Measurements from ENCODE around the gene TBC1D14.
A peak's percentile ranks its signal among the peaks of the same experiment; 100 is the strongest.

TBC1D14 gene, protein sequence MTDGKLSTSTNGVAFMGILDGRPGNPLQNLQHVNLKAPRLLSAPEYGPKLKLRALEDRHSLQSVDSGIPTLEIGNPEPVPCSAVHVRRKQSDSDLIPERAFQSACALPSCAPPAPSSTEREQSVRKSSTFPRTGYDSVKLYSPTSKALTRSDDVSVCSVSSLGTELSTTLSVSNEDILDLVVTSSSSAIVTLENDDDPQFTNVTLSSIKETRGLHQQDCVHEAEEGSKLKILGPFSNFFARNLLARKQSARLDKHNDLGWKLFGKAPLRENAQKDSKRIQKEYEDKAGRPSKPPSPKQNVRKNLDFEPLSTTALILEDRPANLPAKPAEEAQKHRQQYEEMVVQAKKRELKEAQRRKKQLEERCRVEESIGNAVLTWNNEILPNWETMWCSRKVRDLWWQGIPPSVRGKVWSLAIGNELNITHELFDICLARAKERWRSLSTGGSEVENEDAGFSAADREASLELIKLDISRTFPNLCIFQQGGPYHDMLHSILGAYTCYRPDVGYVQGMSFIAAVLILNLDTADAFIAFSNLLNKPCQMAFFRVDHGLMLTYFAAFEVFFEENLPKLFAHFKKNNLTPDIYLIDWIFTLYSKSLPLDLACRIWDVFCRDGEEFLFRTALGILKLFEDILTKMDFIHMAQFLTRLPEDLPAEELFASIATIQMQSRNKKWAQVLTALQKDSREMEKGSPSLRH

DNA sequence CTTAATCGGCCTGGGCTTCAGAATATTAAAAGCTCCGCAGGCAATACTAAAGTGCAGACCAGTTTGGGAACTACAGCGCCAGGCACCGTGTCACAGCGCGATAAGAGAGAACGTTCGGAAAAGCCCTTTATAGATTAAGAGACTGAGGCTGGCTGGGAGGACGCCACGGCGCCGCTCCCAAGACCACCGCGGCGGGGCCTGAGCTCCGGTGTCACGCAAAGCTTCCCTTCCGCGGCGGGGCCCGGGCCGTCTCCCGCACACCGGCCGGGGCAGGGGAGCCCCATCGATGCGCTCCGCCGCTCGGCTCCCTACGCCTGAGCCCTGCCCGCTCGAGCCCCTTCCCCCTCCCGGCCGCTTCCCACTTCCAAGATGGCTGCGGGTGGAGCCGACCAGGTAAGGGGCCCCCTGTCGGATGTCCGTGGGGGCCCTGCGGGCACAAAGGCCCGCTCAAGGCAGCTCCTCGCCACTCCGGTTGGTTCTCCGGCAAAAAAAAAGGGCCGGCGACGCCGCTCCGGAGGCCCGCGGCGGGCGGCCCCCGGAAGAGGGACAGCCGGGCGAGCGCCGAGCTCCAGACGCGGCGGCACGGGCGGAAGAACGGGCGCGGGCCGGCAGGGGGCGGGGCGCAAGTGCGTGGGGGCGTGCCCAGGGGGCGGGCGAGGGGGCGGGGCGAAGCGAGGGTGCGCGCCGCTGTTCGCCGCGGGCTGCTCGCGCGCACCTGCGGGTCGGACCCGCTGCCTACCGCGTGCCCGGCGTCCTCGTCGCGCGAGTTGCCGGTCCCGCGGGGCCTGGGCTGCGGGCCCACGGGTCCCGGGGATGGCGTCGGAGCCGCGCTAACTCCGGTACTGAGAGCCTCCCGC is at the start of gene TBC1D14:
TSS of gene TBC1D14 (plus strand) at position 714 of the 857 bp plus-strand sequence. CDS start 13,564 bp downstream, outside the sequence.
- DNase-seq (ENCODE audit: low read depth in 3 of 3): peak; percentile 71 to 83 (median 78)

DNA sequence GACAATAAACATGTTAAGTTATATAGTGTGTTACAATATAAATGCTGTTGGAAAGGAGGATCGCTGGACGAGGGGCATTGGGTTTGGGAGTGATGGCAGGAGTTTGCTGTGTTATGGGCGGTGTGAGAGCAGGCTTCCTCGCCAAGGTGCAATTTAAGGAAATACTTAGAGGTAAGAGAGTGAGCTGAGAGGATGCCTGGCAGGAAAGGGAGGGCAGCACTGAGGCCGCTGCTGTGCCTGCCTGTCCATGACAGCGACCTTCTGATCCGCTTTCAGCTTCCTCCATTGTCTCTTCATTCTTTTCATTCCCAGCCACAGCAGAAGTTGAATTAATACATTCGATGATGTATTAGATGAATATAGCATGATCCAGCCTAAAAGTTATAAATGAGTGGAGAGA is 41.2 kb upstream of the TBC1D14 start:
- DNase-seq (ENCODE audit: low read depth in 3 of 3): no peak

DNA sequence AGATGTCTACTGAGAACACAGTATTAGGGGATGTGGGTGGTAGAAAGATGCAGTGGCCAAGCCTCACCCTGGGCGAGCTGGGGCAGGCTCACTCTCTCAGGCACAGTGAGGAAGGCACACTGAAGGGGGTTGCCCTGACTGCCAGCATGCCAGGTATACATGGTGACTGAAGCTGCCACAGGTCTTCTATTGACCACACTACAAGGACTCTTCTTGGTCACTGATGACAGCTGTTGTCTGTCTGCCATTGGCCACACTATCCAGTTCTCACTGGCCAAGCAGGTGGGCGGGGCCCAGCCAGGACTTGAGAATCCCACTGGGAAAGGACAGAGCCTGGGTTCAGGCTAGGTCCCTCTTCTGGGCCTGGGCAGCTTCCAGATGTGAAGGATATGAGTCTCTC is 39.7 kb upstream of the TBC1D14 start:
- no peak for DNase-seq (ENCODE audit: low read depth in 3 of 3)

DNA sequence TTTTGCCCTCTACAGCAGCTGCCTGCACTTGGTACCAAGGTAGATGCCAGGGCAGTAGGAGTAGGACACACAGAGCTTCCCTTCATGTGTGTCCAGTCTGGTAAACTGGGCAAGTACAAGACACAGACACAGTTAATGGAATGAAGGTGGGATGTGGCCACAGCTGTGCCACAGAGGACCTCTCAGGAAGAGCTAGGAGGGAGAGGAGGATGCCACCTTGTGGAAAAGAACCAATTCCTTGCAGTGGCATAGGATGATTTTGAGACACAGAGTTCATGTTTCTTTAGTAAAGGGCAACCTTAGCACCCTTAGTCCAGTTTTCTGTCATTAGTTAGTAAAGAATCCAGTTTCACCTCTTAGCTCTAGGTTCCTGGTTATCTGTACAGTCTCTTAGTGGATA is 36.3 kb upstream of the TBC1D14 start:
- no peak for DNase-seq (ENCODE audit: low read depth in 3 of 3)

DNA sequence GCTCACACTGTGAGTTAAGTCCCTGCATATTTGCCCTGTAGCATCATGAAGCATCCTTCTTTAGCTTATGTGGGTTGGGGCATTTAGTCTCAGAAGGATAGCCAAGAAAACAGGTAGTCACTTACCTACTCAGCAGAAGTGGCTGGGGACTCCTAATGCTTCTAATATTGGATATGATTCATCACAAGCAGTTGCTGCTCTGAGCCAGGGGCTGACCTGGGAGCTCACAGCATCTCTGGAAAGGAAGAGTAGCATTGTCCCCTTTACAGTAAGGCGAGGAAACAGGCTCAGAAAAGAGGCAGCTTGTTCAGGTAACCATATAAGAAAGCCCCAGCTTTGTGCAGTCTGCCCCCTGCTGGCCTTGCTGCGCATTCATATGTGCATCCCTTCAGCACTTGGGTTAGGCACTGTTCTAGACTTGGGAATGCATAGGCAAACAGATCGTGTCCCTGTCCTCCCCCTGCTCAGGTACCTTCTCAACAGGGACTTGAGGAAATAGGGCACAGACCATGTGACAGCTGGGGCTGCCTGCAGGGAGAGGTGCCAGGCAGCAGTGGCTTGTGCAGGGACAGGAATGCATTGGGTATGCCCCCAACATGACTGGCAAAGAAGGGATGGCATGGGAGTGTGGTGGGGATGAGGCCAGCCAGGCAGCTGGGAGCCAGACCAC is 35.7 kb upstream of the TBC1D14 start:
- DNase-seq (ENCODE audit: low read depth in 3 of 3): peak; percentile 65 to 79 (median 67)

DNA sequence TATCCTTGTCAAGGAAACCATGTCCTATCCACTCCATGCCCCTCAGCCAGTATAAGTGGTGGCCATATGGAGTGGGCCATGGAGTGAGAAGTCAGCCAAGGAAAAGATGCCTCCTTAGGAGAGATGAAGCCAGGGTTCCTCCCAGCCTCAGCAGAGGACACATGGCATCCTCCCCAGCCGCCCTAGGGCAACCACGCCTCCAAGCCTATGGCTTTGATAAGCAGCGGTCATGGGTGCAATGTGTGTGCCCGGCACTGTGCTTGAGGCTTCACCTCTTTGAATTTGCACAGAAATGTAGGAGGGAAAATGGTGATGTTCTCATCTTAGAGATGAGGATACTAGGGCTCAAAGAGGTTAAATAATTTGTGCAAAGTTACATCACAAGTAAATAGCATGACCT is 34.6 kb upstream of the TBC1D14 start:
- DNase-seq (ENCODE audit: low read depth in 3 of 3): no peak

DNA sequence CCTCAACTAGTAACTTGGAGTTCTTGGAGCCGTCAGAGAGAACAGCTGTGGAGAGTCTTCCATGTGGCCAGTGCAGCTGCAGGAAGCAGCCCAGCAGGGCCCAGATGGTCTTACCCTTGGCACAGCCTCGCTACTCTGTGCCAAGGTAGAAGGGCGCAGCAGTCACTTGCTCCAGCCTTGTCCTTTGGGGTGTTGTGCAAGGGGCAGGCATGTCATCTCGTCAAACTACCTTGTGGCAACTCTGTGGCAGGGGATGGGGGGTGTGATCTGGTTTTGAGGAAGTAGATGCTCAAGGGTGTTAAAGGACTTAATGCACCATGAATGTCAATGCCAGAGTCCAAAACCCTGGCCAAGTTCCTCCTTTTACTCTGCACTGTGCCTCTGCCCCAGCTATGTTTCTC is 34.2 kb upstream of the TBC1D14 start:
- no peak for DNase-seq (ENCODE audit: low read depth in 3 of 3)

DNA sequence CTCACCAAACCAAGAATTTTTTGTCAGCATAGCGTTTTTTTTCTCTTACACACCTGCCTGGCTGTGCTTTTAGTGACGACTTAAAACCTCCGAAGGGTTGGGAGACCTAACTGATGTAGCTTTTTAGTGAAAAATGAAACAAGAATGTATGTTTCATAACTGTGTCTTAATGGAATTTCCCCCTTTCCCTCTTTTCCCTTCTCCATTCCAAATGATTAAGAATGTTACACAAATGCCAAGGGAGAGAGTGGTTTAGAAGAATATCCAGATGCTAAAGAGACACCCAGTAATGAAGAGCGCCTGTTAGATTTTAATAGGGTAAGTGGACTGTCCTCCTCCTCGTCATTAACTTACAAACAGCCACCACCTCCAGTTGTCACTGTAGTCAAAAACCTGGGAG is 33.2 kb upstream of the TBC1D14 start:
- no peak for DNase-seq (ENCODE audit: low read depth in 3 of 3)

DNA sequence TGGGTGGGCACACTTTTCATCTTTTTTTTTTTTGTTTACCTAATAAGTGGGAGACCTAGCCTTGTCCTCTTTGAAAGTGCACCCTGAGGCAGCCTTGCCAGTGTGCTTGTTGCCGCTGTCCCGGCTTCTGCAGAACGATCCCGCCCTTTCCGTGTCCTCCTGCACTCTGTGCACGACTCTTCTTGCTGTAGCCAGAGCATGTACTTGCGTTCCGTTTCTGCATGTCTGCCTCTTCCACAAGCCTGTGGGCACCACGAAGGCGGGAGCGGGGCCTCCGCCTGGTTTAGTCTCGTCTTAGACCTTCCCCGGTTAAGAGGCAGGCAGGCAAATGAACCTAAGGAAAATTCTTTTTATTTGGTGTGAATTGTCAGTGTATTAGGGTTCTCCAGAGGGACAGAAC is 32.6 kb upstream of the TBC1D14 start:
- DNase-seq (ENCODE audit: low read depth in 3 of 3): no peak

DNA sequence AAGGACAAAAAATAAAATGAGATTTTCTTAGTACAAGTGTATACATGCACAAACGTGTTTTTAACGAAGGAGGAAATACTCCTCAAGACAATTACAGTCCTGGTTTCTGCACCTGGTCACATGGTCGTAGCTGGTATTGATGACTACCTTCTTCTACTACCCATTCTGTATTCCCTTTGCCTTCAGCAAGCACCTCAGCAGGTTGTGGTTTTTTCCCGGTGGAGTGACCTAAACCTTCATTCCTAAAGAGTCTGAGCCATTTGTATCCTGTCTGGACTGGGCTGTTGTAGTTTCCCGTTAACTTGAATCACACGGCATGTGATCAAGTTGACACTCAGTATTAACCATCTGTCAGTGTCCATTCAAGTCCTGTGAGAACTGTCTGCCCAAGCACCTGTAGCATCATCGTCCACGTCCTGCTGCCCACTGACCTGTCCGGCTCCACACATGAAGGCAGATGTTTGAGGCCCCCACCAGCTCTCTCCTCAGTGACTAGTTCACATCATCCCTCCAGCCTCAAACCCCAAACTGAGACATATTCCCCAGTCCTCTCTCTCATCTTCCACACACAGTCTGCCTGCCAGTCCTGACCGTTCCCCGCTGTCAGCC is 31.1 kb upstream of the TBC1D14 start:
- DNase-seq (ENCODE audit: low read depth in 3 of 3): no peak

DNA sequence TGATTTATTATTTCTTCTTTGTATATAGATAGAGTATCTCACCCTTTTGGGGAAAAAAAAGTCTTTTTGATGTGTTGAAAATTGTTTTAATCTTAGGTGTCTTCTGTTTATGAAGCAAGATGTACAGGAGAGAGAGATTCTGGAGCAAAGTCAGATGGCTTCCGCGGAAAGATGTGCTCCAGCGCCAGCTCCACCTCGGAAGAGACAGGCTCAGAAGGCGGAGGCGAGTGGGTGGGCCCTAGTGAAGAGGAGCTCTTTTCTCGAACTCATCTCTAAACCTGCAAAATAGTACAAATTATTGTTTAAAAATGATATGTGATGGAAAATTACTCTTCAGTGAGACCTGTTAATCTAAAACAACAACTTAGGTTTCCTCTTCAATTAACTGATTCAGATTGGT is 28.9 kb upstream of the TBC1D14 start:
- no peak for DNase-seq (ENCODE audit: low read depth in 3 of 3)

DNA sequence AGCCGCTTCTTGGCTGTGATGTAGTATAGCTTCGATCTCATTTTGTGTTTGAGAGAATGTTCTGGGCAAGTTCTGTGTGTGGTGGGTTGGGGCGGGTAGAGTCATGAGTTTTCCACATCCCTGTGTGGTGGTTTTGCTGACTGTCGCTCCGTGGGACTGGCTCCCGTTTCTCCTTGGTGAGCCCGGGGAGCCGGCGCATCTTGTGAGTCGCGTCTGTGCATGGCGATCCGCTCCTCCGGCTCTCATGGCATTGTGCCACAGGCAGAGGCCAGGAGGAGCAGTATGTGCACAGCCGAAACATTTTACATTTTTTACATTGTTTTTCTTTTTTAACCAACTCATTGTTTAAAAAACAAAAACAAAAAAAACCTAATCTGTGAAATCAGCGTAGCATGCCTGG is 27.7 kb upstream of the TBC1D14 start:
- no peak for DNase-seq (ENCODE audit: low read depth in 3 of 3)

DNA sequence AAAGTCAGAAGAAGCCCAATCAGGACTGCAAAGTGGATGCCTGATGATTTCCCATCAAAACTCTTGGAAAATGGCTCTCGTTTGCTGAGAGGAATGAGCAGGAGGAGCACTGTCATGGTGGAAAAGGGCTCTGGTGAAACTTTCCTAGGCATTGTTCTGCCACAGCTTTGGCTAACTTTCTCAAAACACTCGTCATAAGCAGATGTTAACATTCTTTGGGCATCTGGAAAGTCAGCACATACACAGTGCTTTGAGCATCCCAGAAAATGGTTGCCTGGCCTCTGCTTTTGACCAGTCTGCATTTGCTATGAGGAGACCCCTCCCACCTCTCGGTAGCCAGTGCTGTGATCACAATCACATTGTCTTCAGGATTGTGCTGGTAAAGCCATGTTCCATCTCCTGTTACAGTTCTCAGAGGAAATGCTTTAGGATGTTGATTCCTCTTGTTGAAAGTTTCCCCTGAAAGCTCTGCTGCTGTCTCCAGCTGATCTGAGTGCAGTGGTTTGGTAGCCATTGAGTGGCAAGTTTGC is 25.2 kb upstream of the TBC1D14 start:
- no peak for DNase-seq (ENCODE audit: low read depth in 3 of 3)

DNA sequence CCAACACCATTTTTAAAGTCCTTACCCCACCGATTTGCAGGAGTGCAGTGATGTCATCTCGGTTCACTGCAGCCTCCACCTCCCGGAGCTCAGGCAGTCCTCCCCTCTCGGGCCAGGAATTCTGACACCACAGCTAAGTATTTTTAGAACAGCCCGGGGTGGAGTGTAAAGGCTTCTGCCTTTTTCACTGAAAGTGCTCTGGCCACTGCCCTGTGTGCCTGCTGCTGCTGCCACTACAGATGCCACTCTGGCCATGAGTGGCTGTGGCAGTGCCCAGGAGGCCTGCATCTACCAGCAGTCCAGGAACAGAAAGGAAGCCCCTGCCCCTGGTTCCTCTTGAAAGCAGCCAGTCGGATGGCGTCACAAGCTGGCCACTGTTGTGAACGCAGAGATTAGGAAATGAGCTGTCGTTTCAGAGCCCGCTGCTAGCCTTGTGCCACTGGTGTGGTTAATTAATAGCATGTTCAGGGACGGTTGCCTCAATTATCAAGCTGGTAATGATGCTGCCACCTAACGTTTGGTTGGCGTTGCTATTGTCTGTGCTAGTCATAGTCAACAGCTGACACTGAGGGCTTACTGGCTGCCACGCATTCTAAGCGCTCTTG is 23.6 kb upstream of the TBC1D14 start:
- DNase-seq (ENCODE audit: low read depth in 3 of 3): no peak

DNA sequence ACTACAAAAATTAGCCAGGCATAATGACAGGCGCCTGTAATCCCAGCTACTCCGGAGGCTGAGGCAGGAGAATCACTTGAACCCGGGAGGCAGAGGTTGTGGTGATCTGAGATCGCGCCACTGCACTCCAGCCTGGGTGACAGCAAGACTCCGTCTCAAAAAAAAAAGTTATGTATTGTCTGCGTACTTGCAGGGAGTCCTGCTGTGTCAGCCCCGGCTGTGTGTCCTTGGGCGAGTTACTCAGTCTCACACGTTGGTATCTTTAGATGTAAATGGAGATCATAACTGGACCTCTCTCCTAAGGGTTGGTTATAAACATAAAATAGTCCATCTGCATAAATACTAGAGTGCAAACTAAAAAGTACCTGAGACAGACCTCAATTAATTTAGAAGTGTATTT is 22.7 kb upstream of the TBC1D14 start:
- no peak for DNase-seq (ENCODE audit: low read depth in 3 of 3)

DNA sequence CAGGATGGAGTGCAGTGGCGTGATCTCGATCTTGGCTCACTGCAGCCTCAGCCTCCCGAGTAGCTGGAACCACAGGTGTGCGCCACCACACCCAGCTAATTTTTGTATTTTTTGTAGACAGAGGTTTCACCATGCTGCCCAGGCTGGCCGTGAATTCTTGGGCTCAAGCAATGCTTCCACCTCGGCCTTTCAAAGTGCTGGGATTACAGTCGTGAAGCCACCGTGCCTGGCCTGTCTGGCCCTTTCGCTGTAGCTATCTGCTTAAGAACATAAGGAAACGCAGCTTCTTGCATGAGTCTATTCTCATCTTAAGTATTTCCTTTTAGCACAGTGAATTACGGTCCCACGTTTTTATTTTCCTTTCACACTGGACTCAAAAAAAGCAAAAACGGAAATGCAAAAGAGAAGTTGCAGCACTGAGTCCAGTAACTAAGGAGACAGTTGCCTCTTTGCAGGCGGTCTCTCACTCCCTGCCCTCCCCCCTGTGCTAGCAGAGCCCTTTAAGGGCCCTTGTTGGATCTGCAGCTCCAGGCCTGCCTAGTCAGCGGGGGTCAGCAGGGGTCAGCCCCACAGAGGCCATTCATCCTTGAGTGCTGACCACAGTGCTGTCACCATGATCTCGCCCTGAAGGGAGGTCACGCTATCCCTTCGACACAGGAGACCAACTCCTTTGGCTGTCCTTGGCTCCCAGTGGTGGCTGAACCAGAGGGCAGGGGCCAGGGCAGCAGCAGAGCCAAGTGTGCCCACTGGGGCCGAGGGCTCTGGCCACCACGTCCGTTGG is 21.8 kb upstream of the TBC1D14 start:
- DNase-seq (ENCODE audit: low read depth in 3 of 3): no peak

DNA sequence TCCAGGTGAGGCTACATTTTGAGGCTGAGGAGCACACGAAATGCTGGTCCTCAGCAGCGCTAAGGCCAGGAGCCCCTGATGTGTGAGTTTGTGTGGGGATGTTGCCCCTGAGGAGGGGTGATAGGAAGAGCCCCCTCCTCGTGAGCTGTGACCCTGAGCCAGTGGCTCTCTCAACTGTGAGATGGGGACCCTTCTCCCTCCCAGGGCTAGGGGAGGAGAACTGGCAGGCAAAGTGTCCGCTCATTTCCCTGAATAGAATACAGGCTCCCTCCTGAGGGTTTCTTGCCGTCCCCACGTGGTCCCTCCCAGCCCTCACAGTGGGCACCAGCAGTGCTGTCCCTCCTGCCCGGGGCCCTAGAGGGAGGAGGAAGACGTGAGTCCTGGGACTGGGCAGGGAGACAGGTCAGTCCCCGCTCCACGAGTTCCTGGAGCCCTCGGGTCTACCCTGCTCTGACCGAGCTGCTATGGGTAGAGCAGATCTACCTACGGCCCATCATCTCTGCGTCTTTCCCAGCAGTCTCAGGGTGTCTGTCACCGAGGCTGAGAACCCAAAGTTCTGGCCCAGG is 21.0 kb upstream of the TBC1D14 start:
- no peak for DNase-seq (ENCODE audit: low read depth in 3 of 3)

DNA sequence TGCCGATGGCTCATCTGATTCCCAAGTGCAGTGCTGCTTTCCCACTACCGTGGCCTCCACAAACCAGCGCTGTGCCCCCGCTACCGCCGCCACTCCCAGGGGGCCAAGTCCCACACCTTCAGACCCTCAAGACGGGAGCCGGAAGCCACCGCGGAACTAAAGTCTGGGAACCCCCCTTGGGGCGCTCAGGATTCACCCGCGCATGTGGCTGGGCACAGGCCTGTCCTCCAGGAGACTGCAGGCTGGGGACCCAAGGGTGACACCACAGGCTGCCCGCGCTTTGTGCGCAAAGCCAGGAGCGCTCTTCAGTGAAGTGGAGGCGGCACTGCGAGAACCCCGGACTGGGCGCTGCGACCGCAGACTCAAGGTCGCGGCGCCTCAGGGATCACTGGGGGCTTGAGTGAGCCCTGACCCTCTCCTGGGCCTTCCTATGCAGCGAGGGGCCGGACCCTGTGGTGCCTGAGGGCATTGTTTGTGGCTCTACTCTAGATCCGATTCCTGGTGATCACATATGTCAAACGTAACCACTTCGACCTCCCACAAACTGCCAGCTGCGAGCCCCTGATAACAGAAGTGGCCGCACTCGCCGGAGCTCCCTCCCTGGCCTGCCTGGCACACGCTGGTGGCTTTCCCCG is 20.4 kb upstream of the TBC1D14 start:
- DNase-seq (ENCODE audit: low read depth in 3 of 3): no peak

DNA sequence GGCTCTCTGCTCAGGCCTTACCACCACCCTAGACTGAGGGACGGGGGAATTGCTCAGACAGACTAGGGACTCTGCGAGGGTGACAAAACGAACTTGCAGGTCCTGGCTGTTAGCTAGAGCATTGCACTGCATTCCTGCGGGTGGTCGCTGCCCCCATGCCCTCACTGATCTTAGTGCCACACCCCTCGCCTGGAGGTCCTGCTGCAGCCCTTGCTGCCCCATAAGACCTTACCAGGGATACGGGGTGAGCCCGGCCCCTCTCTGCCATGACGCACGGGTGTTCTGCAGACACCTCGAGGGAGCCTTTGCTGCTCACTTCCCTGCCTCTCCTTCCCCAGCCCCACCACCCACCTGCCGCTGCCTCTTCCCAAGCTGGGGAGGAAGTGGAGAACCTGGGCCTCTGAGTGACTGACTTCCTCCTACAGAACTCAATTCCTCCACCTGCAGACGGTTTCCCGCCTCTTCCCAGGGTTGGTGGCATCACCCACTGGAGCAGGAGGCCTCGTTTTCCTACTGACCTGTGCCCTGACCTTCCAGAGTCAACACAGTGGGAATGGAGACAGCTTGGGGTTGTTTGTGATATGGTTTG is 19.8 kb upstream of the TBC1D14 start:
- DNase-seq (ENCODE audit: low read depth in 3 of 3): no peak

Data from stimulated activated CD4-positive, alpha-beta T cell treated with anti-CD3 and anti-CD28 coated beads, TNF-alpha, amount 100 ng/mL, for 24 hours (primary cell).